OCI-LY7 (cell line): ENCODE data around the gene SCAMP3.

ENCODE experiments used
- CTCF ChIP-seq: fragments of 200-600 bp; sonication (generic); conservative IDR thresholded peaks from 2 replicates; pipeline ENCODE4 v1.5.1; 2014; ENCODE audit warnings: mild to moderate bottlenecking, antibody characterized with exemption, low read length, moderate library complexity, mixed read lengths
- EZH2phosphoT487 ChIP-seq: fragments of 200-600 bp; sonication (generic); IDR thresholded peaks from 2 replicates; pipeline ENCODE4 v1.6.1; 2018; ENCODE audit warnings: low read depth, borderline replicate concordance, mild to moderate bottlenecking, mixed run types, antibody characterized with exemption, low read length, moderate library complexity, mixed read lengths

GRCh38 chr1:155227261-155228095 is 34.7 kb downstream of the SCAMP3 start:
- TF ChIP-seq CTCF: no peak
- TF ChIP-seq EZH2phosphoT487: no peak
